Measurements from ENCODE around the gene DNASE2.

The DNASE2 gene
- long read RNA-seq, transcript DNASE2-201 (6 exons, 1,955 nt): major isoform, 427 of 443 reads
- long read RNA-seq, partial matches to known transcripts: 5 of 443 reads
- long read RNA-seq, other reads (novel, unspliced or antisense): 5 of 443 reads

GRCh38 chr19:12881172-12881808, at the start of gene DNASE2:
Gene DNASE2, minus strand, starts transcription at chr19:12881449. Its CDS starts 74 bp downstream, at chr19:12881375.
- H3K27ac ChIP-seq (replicated peaks): peak within 1 kb of the TSS; percentile 66
- peak; percentile 95 for TF ChIP-seq SPI1 (IDR thresholded peaks at IDR 0.05; ENCODE audit: borderline replicate concordance, low read depth)
- TF ChIP-seq REST (IDR thresholded peaks at IDR 0.05; ENCODE audit: insufficient replicate concordance, low read depth): no peak
- TF ChIP-seq, protein P1, sequence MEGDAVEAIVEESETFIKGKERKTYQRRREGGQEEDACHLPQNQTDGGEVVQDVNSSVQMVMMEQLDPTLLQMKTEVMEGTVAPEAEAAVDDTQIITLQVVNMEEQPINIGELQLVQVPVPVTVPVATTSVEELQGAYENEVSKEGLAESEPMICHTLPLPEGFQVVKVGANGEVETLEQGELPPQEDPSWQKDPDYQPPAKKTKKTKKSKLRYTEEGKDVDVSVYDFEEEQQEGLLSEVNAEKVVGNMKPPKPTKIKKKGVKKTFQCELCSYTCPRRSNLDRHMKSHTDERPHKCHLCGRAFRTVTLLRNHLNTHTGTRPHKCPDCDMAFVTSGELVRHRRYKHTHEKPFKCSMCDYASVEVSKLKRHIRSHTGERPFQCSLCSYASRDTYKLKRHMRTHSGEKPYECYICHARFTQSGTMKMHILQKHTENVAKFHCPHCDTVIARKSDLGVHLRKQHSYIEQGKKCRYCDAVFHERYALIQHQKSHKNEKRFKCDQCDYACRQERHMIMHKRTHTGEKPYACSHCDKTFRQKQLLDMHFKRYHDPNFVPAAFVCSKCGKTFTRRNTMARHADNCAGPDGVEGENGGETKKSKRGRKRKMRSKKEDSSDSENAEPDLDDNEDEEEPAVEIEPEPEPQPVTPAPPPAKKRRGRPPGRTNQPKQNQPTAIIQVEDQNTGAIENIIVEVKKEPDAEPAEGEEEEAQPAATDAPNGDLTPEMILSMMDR (IDR thresholded peaks at IDR 0.05; ENCODE audit: insufficient read depth, low read length): no peak
- TF ChIP-seq POLR2AphosphoS5 (IDR thresholded peaks at IDR 0.05; ENCODE audit: low read depth): peak; percentile 59
- DNase-seq (ENCODE audit: low read depth in 1 of 2, low spot score in 1 of 2): peak; percentile 95 to 97
- H3K4me3 ChIP-seq (replicated peaks; ENCODE audit: insufficient read depth, low read length): peak within 1 kb of the TSS; percentile 32
- no peaks in the 10 kb centered on the region for H3K27me3 ChIP-seq (ENCODE audit: insufficient read depth, poor library complexity, severe bottlenecking)

DNA sequence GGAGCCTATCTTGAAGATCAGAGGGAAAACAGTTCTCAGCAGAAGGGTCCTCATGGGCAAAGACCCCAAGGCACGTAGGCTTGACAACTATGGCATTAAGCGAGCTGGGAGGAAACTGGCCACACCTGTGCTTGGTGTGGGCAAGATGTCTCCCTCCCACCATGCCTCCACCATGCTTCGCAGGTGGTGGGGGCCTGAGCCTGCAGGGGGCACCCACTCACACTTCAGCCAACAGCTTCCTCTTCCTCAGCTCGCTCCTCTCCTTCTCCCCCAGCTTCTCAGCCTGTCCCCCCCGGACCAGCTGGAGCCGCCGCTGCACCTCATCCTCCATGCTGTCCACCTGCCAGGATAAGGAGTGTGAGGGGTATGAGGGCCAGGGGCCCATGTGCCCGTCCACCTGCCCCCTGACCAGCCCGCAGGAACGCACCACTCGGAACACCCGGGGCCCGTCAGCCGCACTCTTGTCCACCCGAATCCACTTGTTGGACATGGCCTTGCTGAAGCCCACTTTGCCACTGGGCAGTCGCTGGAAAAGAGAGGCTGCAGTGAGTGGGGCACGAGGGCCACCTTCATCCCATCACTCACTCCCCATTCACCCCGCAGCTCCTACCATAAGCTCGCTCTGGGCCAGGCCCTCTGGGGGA, 48.9 kb upstream of the DNASE2 start:
- Histone ChIP-seq H3K27me3 (ENCODE audit: insufficient read depth, poor library complexity, severe bottlenecking) (no peaks in the 10 kb centered on the region), H3K4me3 (replicated peaks; ENCODE audit: insufficient read depth, low read length) (no peak overlapping the region), H3K27ac (replicated peaks) (peak overlapping the region; percentile 94)
- no peak for TF ChIP-seq GABPA (IDR thresholded peaks at IDR 0.05; ENCODE audit: low read depth)
- TF ChIP-seq, protein P1 (IDR thresholded peaks at IDR 0.05; ENCODE audit: insufficient read depth, low read length): peak; percentile 19
- no peak for TF ChIP-seq REST (IDR thresholded peaks at IDR 0.05; ENCODE audit: insufficient replicate concordance, low read depth)
- TF ChIP-seq SPI1 (IDR thresholded peaks at IDR 0.05; ENCODE audit: borderline replicate concordance, low read depth): peak; percentile 49; the same call in 1 of the 2 replicates
- peak; percentile 73 for TF ChIP-seq POLR2AphosphoS5 (IDR thresholded peaks at IDR 0.05; ENCODE audit: low read depth)
- peak in 1 of 2 experiments; percentile 73 for DNase-seq (ENCODE audit: low read depth in 1 of 2, low spot score in 1 of 2)

- no peaks in the 10 kb centered on the region for H3K27me3 ChIP-seq (ENCODE audit: insufficient read depth, poor library complexity, severe bottlenecking)
- TF ChIP-seq, protein P1 (IDR thresholded peaks at IDR 0.05; ENCODE audit: insufficient read depth, low read length): no peak
- TF ChIP-seq GABPA (IDR thresholded peaks at IDR 0.05; ENCODE audit: low read depth) (no peak), SPI1 (IDR thresholded peaks at IDR 0.05; ENCODE audit: borderline replicate concordance, low read depth) (no peak), REST (IDR thresholded peaks at IDR 0.05; ENCODE audit: insufficient replicate concordance, low read depth) (no peak), POLR2AphosphoS5 (IDR thresholded peaks at IDR 0.05; ENCODE audit: low read depth) (no peak; the same call in 1 of the 2 replicates)
- H3K27ac ChIP-seq (replicated peaks): no peak overlapping the region
- H3K4me3 ChIP-seq (replicated peaks; ENCODE audit: insufficient read depth, low read length): no peak overlapping the region
- DNase-seq (ENCODE audit: low read depth in 1 of 2, low spot score in 1 of 2): no peak
These were observed 43.5 kb upstream of the DNASE2 start for GRCh38 chr19:12924621-12925310.

Measured in HL-60 (cell line).